Stimulated activated CD8-positive, alpha-beta memory T cell treated with anti-CD3 and anti-CD28 coated beads, Interleukin-7, amount 100 ng/mL, for 48 hours (primary cell): ENCODE measurements around the gene CD101.

Experiments used
- DNase-seq, 2 donors: peaks; one replicate each; pipeline ENCODE4 v3.0.0-alpha.2; 2020; ENCODE audit warnings: low read depth in 1 of 2; ENCODE audit errors: extremely low read depth in 1 of 2

CD101 gene

GRCh38 chr1:116984406-116985160 lies 17.0 kb upstream of the CD101 start:
- no peak for DNase-seq

GRCh38 chr1:116986421-116987255 lies 14.9 kb upstream of the CD101 start:
- no peak for DNase-seq

- peak in 1 of 2 donors; percentile 44 for DNase-seq
Measured at GRCh38 chr1:116987256-116987555, 14.4 kb upstream of the CD101 start.

DNA sequence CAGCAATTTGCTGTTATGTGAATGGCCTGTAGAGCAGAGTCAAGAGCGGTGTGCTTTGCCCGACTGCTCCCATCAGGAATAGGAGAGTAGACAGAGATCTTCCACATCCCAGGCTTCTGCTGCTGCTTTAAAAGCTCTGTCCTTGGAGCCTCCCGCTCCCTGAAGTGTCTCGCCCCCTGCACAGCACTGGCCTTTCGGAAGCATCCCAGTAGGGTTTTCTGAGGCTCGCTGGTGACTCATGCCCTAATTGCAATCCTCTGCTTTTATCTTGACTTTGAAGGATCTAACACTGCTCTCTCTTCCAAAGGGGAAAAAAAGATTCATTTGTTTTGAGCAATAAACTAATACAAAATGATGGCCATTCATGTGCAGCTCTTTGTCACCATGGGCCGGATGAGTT lies 13.3 kb upstream of the CD101 start:
- no peak for DNase-seq

DNA sequence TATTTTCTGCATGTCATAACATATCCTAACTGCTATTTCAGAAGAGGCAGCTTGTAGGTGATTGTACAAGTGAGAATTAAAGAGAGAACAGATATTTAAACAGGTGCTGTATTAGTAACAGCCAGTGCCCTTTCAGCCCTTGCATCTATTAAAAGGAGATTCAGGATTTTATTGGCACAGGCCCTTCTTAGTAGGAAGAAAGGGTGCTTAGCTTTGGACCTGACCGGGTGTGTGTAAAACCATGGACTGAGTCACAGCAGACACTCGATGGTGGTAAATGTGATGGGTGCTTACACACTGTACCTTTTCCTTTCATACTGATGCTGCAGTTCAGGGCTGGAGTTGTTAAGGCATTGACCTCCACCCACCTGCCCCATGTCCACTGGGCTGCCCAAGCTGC lies 12.7 kb upstream of the CD101 start:
- no peak for DNase-seq

DNA sequence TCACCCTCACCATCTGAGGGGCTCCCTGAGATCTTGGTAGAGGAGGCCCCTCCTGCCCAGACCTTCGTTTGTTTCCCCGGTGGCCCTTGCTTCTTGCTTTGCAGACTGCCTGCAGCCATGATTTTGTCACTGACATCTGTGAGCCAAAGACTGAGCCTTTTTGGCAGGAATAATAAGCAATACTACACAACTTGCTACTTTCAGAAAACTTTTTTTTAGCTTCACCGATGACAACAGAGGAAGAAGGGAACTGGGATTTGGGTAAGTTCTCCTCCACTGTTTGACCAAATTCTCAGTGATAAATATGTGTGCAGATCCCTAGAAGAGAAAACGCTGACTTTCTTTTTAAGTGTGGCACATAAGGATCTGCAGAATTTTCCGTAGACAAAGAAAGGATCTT lies 11.7 kb upstream of the CD101 start:
- no peak for DNase-seq

- no peak for DNase-seq
Measured at GRCh38 chr1:116990612-116991151, 10.9 kb upstream of the CD101 start.

GRCh38 chr1:116991171-116991845 lies 10.3 kb upstream of the CD101 start:
- DNase-seq: no peak

DNA sequence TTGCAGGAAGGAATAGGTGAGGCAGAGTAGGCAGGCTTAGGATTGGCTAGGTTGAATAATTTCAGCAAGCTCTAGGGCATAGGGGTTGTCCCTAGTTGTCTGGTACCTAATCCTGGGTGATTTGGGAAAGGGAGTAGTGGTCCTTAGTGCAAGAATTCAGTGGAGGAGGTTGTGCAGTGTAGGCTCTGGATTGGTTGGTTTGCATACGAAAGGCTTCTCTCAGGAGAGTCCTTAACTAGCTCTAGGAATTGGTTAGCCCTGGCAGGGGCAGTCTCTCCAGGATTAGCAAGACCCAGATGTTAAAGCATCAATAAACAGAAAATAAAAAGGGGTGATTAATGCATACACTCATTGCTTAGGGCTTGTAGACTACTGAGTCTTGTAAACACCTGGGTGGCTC lies 9.6 kb upstream of the CD101 start:
- no peak for DNase-seq

DNA sequence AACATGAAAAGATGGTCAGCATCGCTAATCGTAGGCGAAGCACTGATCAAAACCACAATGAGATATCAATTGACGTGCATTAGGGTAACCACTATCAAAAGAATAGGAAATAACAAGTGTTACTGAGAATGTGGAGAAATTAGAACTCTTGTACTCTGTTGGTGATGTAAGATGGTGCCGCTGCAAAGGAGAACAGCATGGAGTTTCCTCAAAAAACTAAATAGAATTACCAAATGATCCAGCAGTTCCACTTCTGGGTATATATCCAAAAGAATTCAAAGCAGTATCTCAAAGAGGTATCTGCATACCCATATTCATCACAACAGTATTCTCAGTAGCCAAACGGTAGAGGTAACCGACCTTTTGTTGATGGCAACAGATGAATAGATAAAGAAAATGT lies 8.3 kb upstream of the CD101 start:
- no peak for DNase-seq

- no peak for DNase-seq
Measured at GRCh38 chr1:116994411-116994810, 7.1 kb upstream of the CD101 start.

DNA sequence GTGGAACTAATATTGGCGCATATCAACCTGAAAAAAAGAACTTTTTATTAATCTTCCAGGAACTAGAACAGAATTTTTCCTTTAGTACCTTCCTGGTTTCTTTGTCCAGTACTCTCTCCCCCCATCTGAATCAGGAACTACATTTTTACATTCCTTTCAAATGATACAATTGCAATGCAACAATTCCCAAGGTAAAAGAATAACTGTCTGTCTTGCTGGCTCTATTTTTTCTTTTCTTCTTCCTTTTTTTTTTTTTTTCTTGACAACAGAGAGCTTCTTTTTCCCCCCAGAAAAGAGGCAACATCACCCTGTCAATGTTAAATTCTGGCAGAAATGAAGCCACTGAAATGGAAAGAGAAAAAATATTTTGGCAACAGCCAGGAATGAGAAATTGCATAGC lies 4.5 kb upstream of the CD101 start:
- no peak for DNase-seq

DNA sequence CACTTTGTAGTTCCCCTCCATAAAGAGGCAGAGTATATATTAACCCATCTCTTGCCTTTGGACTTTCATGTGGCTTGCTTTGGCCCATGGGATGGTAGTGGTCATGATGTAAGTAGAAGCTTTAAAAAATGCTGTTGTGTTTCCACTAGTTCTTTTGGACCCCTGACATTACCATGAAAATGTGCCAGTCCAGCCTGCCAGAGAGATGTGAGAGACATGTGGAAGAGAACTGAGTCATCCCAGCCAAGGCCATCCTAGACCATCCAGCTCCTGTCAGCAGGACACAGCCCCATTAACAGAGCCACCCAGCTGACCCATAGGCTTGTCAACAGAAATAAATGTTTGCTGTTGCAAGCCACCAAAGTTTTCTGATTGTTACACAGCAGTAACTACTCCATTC lies 3.9 kb upstream of the CD101 start:
- DNase-seq: no peak

DNA sequence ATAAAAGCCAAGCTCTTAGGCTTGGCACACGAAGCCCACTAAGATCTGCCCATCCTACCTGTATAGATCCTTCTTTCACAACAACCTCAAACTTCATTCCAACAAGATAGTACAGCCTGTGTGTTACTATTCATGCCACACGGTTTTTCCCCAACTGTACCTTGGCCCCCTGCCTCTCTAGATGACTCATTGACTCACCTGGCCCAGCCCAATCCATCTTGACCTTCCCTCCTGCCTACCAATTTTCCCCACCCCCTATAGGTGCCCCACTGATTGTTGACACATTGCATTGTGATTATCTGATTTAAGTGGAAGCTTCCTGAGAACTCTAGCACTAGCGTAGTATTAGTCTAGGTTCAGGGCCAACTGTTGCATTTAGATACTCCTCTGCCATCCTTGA lies 2.0 kb upstream of the CD101 start:
- DNase-seq: no peak

- no peak for DNase-seq
Measured at GRCh38 chr1:117000142-117000541, 1.4 kb upstream of the CD101 start.

GRCh38 chr1:117003223-117003875 lies 1.8 kb downstream of the CD101 start:
- no peak for DNase-seq

DNA sequence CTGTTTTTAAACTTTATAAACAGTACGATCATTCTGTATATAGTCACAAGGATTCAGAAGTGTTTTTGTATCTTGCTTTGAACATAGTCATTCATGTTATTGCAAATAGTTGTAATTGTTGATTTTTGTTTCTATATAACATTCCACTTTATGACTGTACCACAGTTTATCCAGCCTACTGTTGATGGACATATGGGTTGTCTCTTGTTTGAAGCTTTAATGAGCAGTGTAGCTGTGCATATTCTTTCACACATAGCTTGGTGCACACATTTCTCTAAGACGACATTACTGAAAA lies 6.1 kb downstream of the CD101 start:
- DNase-seq: no peak

GRCh38 chr1:117008656-117009055 lies 7.1 kb downstream of the CD101 start:
- DNase-seq: no peak

- no peak for DNase-seq
Measured at GRCh38 chr1:117009132-117009531, 7.6 kb downstream of the CD101 start.

DNA sequence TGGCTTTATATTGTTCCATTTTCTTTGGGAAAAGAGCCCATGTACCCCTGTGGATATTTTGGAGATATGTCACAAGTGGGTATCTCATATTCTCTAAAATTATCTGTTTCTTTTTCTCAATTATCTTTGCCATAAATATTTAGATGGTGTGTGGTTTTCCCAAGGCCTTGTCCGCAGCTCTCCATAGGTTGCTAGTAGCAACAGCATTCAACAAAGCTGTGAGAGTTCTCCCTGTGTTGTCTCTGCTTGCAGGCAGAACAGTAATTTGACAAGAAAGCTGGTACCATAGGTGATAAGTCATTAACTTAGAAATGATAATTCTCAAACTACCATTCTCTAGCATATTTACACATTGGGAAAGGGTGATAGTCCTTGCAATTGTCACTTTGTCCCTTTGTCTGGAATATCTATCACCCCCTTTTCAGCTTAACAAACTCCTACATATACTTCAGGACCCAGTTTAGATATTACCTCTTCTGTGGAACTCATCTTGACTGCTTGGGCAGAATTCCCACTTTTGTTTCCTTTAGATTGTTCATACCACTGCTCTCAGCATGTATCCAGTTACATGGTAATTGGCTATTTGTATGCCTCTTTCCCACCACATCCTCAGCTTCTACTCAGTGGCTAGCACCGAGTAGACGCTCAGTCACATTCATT lies 8.9 kb downstream of the CD101 start:
- DNase-seq: no peak

DNA sequence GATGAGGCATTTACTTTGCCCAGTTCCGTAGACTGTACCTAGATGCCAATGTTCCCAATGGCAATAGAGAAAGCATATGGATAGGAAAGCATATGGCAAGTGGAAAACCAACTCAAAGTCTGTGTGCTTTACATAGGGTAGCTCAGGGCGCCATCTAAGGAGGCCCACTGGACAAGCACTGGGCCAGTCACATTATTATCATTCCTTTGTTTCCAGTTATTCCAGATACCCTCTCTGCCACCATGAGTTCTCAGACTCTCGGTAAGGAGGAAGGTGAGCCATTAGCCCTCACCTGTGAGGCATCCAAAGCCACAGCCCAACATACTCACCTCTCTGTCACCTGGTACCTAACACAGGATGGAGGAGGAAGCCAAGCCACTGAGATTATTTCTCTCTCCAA lies 9.8 kb downstream of the CD101 start:
- no peak for DNase-seq
